Hematopoietic multipotent progenitor cell treated with erythropoietin and hydrocortisone succinate and interleukin-3 and kit ligand, for 4 days (in vitro differentiated cells): Measurements from ENCODE around the gene SHH.
"Not testable (repeated sequence)": the region's sequence is repeated elsewhere in the genome, so short reads cannot be mapped to it uniquely, and the experiment has no call there.

ENCODE experiments used
- DNase-seq: peaks from one replicate; pipeline ENCODE4 v3.0.0-alpha.2; 2015

SHH gene

GRCh38 chr7:155842496-155843265 is 30.4 kb upstream of the SHH start:
- DNase-seq = no peak

GRCh38 chr7:155840909-155841308 is 28.6 kb upstream of the SHH start:
- no peak for DNase-seq

- DNase-seq = no peak
Measured at GRCh38 chr7:155840262-155840885, 28.1 kb upstream of the SHH start.

- no peak for DNase-seq
Measured at GRCh38 chr7:155839461-155839860, 27.2 kb upstream of the SHH start.

- not testable (repeated sequence) for DNase-seq
Measured at GRCh38 chr7:155838312-155838711, 26.0 kb upstream of the SHH start.

- DNase-seq = no peak
Measured at GRCh38 chr7:155837126-155837479, 24.8 kb upstream of the SHH start.

GRCh38 chr7:155836216-155837125 is 24.2 kb upstream of the SHH start:
- DNase-seq = no peak

GRCh38 chr7:155835446-155836215 is 23.4 kb upstream of the SHH start:
- no peak for DNase-seq

- DNase-seq = no peak
Measured at GRCh38 chr7:155834486-155835048, 22.3 kb upstream of the SHH start.

- no peak for DNase-seq
Measured at GRCh38 chr7:155833651-155834050, 21.4 kb upstream of the SHH start.

GRCh38 chr7:155832581-155832981 is 20.3 kb upstream of the SHH start:
- no peak for DNase-seq

- DNase-seq = no peak
Measured at GRCh38 chr7:155831807-155832524, 19.7 kb upstream of the SHH start.

GRCh38 chr7:155830961-155831806 is 18.9 kb upstream of the SHH start:
- no peak for DNase-seq

- no peak for DNase-seq
Measured at GRCh38 chr7:155829796-155830470, 17.7 kb upstream of the SHH start.

- DNase-seq = no peak
Measured at GRCh38 chr7:155825336-155825735, 13.1 kb upstream of the SHH start.

GRCh38 chr7:155824227-155824886 is 12.1 kb upstream of the SHH start:
- DNase-seq = no peak

GRCh38 chr7:155821851-155822250 is 9.6 kb upstream of the SHH start:
- no peak for DNase-seq

GRCh38 chr7:155820788-155821187 is 8.5 kb upstream of the SHH start:
- no peak for DNase-seq

GRCh38 chr7:155820246-155820645 is 8.0 kb upstream of the SHH start:
- no peak for DNase-seq

GRCh38 chr7:155819186-155819585 is 6.9 kb upstream of the SHH start:
- DNase-seq = no peak
